ENCODE results near the gene PRKCSH.
A peak's percentile ranks its signal among the peaks of the same experiment; 100 is the strongest.
"Not testable (repeated sequence)": the region's sequence is repeated elsewhere in the genome, so short reads cannot be mapped to it uniquely, and the experiment has no call there.

The PRKCSH gene

GRCh38 chr19:11420429-11421370 is 14.7 kb upstream of the PRKCSH start:
- no peak for DNase-seq

- peak; percentile 32 for DNase-seq
These were observed 13.9 kb upstream of the PRKCSH start for GRCh38 chr19:11421371-11422098.

- DNase-seq, result peak; percentile 51
These were observed 13.0 kb upstream of the PRKCSH start for GRCh38 chr19:11422163-11423065.

DNA sequence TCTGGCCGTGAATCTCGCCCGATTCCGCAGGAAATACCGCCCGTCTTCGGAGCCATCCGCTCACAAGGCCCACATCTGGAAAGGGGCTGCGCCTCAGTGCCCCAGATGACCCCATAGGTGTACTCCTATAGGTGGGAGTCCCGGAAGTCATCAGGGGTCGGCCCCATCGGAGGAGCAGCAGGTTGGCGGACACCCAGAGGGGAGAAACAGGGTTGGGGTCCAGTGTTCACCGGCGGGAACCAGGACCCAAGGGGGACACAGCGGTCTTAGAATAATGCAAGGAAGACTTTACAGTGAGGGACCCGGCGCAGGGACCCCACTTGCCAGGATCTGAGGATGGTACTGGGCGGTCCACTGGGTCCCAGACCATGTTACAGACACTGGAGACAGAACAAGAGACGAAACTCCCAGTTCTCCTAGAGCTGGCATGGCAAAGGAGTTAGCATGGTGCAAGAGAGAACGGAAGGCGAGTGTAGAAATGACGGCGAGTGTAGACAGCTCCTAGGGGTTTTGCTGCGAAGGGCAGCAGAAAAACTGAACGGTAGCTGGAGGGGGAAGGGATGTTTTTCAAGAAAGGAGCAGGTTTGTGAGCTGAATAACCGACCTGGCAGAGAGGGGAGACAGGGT is 12.2 kb upstream of the PRKCSH start:
- DNase-seq, result no peak

- DNase-seq, result no peak
These were observed 11.6 kb upstream of the PRKCSH start for GRCh38 chr19:11423791-11424181.

GRCh38 chr19:11425719-11426457 is 9.5 kb upstream of the PRKCSH start:
- no peak for DNase-seq

DNA sequence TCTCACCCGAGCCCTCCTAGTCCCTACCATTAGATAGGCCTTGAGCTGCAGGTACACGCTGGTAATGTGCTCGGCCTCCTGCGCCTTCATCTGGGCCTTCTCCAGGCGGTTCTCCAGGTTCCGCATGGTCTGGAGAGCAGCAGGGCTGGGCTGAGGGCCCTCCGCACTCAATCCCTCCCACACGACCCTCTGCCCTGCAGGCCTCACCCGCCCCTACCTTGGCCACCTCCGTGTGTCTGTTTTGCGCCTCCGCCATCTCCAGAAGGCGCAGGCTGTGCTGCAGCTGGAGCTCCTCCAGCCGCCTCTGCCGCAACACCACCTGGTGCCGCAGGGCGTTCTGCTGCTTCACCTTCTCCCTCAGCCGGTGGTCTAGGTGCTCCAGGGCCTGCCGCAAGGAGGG is 8.8 kb upstream of the PRKCSH start:
- no peak for DNase-seq

GRCh38 chr19:11433526-11433925 is 1.9 kb upstream of the PRKCSH start:
- DNase-seq, result not testable (repeated sequence)

DNA sequence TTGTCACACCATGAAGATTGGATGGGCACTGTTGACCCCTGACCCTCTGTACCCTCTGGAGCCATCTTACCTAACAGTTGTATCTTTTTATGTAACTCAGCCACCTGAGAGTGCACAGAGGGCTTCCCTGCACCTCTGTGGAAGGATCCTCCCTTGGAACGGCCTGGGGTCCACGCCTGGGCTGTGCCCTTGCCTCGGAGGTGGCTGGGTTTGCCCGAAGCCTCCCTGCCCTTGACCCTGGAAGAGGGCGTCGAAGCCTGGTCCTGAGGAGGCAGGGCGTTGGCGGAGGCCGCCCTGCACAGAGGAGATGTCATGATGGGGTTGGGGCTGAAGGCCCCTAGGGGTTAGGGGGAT is 755 bp upstream of the PRKCSH start:
- DNase-seq, result peak; percentile 18

DNA sequence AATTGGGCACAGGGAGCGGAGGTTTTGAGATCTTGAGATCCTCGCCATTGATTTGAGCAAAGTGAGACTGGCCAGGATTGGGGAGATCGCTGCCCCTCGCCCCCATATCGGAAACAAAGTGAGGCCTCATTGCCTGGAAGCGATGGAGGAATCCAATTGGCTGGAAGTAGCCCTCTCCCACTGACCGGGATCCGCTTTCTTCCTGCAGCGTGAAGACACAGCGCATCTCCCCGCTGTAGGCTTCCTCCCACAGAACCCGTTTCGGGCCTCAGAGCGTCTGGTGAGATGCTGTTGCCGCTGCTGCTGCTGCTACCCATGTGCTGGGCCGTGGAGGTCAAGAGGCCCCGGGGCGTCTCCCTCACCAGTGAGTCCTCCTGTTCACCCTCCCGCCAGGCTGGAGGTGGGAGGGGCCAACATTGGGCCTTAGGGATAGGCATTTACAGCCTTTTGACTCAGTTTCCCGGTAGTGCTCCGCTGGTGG is 438 bp downstream of the PRKCSH start:
- no peak for DNase-seq

- no peak for DNase-seq
These were observed 2.5 kb downstream of the PRKCSH start for GRCh38 chr19:11437955-11438354.

GRCh38 chr19:11444059-11444458 is 8.6 kb downstream of the PRKCSH start:
- no peak for DNase-seq

GRCh38 chr19:11445141-11445540 is 9.7 kb downstream of the PRKCSH start:
- DNase-seq, result no peak

- DNase-seq, result no peak
These were observed 10.8 kb downstream of the PRKCSH start for GRCh38 chr19:11446271-11446651.

GRCh38 chr19:11446652-11447301 is 11.3 kb downstream of the PRKCSH start:
- DNase-seq, result peak; percentile 47

DNA sequence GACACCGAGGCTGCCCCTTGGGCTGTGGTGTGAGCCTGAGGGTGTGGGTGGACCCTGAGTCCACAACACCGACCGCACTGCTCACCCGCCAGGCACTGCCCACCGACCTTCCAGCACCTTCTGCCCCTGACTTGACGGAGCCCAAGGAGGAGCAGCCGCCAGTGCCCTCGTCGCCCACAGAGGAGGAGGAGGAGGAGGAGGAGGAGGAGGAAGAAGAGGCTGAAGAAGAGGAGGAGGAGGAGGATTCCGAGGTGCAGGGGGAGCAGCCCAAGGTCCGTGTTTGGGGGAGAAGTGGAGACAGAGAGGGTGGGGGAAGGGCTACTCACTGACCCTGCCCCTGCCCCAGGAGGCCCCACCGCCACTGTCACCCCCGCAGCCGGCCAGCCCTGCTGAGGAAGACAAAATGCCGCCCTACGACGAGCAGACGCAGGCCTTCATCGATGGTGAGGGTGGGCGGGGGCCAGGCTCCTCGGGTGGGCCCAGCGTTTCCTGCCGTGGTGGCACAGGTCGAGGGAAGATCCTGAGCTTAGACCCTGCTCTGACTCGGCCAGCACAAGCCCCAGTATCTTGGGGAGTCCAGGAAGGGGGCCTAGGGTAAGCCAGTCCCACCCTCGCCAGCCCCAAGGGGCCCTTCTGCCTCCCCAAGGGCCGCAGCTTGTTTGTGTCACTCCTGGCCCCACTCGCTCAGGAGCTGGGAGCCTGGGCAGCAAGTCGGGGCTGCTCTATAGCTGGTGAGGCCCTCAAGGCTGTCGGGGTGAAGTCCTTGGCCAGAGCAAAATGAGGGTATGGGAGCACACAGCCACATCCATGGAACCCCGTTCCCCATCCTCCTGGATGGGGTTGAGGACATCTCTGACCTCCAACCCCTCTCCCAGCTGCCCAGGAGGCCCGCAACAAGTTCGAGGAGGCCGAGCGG is 12.2 kb downstream of the PRKCSH start:
- no peak for DNase-seq

DNA sequence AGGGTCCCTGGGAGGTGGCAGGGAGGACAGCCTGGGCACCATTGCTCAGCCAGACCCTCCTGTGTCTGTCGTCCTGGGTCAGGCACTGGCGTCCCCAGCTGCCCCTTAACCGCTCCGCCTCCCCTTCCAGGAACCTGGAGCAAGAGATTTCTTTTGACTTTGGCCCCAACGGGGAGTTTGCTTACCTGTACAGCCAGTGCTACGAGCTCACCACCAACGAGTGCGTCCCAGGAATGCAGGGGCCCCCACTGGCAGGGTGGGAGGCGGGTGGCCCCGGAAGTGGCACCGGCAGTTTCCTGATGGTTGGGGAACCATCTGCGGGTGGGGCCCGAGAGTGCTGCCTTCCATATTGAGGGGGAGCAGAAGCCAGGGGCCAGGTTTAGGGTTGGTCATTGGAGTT is 13.0 kb downstream of the PRKCSH start:
- DNase-seq, result no peak

GRCh38 chr19:11448923-11449554 is 13.6 kb downstream of the PRKCSH start:
- DNase-seq, result no peak

GRCh38 chr19:11450570-11451326 is 15.3 kb downstream of the PRKCSH start:
- DNase-seq, result no peak
